GM20000 (cell line): ENCODE data around the gene C1QA.

Experiments used
- DNase-seq: peaks from one replicate; pipeline ENCODE4 v3.0.0; 2012; ENCODE audit warnings: low spot score
- CTCF ChIP-seq: IDR thresholded peaks from 2 replicates; pipeline ENCODE4 v1.5.1; 2012; ENCODE audit warnings: mild to moderate bottlenecking, control low read depth; ENCODE audit errors: extremely low read depth, missing control alignments

The C1QA gene

GRCh38 chr1:22621761-22622160 lies 14.7 kb upstream of the C1QA start:
- TF ChIP-seq CTCF = no peak
- DNase-seq = no peak

- TF ChIP-seq CTCF = no peak
- DNase-seq = no peak
Observed at GRCh38 chr1:22625262-22625925, 11.0 kb upstream of the C1QA start.

- no peak for DNase-seq
- no peak for TF ChIP-seq CTCF
Observed at GRCh38 chr1:22626237-22627157, 9.9 kb upstream of the C1QA start.

- TF ChIP-seq CTCF = no peak
- no peak for DNase-seq
Observed at GRCh38 chr1:22627331-22627730, 9.1 kb upstream of the C1QA start.

GRCh38 chr1:22628698-22629444 lies 7.6 kb upstream of the C1QA start:
- TF ChIP-seq CTCF = no peak
- DNase-seq = no peak

GRCh38 chr1:22629886-22630285 lies 6.5 kb upstream of the C1QA start:
- DNase-seq = no peak

More at GRCh38 chr1:22629886-22630285, 6.5 kb upstream of the C1QA start:
- TF ChIP-seq CTCF = no peak
